LNCaP clone FGC (cell line): ENCODE results near the gene CD7.

Source experiments
- DNase-seq: peaks from one replicate; pipeline ENCODE4 v3.0.0-alpha.2; 2011; ENCODE audit warnings: low read depth
- H3K4me3 ChIP-seq: 2 replicates; pipeline ENCODE4 v1.5.1; 2011; ENCODE audit warnings: mild to moderate bottlenecking, low read depth, low read length, control low read depth
- TF ChIP-seq, protein P1 (sequence below): IDR thresholded peaks from 2 replicates; pipeline ENCODE4 v1.5.1; 2012; ENCODE audit warnings: mild to moderate bottlenecking; ENCODE audit not compliant: control insufficient read depth, insufficient read depth; ENCODE audit errors: extremely low read depth

The CD7 gene

DNA sequence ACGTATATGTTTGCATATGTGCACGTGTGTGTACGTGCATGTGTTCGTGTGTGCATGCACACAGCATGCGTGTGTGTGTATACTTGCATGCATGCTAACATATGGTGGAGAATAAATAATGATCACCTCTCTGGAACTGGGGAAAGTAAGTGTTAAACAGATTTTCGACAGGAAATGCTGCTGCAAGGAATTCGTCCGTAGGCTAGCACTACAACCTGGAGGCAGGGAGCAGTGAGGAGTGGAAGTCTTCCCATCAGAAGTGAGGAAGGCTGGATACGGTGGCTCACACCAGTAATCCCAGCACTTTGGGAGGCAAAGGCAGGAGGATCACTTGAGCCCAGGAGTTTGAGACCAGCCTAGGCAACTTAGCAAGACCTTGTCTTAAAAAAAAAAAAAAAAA lies 39.1 kb downstream of the CD7 start:
- TF ChIP-seq, protein P1, sequence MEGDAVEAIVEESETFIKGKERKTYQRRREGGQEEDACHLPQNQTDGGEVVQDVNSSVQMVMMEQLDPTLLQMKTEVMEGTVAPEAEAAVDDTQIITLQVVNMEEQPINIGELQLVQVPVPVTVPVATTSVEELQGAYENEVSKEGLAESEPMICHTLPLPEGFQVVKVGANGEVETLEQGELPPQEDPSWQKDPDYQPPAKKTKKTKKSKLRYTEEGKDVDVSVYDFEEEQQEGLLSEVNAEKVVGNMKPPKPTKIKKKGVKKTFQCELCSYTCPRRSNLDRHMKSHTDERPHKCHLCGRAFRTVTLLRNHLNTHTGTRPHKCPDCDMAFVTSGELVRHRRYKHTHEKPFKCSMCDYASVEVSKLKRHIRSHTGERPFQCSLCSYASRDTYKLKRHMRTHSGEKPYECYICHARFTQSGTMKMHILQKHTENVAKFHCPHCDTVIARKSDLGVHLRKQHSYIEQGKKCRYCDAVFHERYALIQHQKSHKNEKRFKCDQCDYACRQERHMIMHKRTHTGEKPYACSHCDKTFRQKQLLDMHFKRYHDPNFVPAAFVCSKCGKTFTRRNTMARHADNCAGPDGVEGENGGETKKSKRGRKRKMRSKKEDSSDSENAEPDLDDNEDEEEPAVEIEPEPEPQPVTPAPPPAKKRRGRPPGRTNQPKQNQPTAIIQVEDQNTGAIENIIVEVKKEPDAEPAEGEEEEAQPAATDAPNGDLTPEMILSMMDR: no peak
- no peak overlapping the region for H3K4me3 ChIP-seq
- no peak for DNase-seq

DNA sequence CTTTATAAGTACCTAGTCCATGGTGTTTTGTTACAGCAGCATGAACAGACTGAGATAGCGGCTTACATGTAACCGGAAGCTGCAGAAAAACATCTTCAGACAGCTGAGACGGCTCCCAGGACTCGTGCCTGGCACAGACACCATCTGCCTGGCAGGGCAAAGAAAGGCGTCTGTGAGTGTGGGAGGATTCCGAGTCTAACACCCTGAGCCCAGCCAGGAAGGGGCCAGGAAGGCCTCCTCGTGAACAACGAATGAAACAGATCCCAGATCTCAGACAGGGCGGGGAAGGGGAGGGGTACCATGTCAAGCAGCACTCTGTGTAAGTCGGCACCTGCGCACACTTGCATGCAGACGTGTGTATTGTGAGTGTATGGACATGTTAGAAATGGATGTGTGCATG lies 39.6 kb downstream of the CD7 start:
- TF ChIP-seq, protein P1: no peak
- DNase-seq: no peak
- no peak overlapping the region for H3K4me3 ChIP-seq

DNA sequence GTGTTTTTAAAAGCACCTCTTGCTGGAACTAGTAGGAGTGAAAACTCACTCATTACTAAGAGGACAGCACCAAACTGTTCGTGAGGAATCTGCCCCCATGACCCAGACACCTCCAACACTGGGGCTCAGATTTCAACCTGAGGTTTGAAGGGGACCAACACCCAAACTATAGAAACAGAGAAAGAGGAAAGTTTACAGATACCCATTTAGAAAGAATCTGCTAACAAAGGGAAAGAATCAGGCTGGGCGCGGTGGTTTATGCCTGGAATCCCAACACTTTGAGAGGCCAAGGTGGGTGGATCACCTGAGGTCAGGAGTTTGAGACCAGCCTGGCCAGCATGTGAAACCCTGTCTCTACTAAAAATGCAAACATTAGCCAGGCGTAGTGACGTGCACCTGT lies 40.5 kb downstream of the CD7 start:
- no peak for DNase-seq
- no peak overlapping the region for H3K4me3 ChIP-seq
- TF ChIP-seq, protein P1: no peak

DNA sequence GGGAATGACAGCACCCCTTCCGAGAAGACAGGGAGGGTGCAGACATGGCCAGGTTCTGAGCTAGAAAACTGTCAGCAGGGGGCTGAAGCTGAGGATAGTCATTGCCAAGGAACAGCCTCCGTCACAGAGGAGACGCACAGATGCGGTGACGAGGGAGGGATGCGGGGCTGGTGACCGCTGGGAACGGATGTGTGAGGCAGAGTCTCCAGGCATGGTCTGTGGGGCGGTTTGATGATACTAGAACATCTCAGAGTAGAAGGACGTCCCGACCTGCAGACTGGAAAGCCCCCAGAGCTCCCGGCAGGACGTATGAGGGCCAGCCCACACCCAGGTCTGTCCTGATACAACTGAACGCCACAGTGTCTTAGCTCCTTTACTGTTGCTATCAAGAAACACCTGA lies 42.1 kb downstream of the CD7 start:
- no peak overlapping the region for H3K4me3 ChIP-seq
- DNase-seq: no peak
- TF ChIP-seq, protein P1: no peak

DNA sequence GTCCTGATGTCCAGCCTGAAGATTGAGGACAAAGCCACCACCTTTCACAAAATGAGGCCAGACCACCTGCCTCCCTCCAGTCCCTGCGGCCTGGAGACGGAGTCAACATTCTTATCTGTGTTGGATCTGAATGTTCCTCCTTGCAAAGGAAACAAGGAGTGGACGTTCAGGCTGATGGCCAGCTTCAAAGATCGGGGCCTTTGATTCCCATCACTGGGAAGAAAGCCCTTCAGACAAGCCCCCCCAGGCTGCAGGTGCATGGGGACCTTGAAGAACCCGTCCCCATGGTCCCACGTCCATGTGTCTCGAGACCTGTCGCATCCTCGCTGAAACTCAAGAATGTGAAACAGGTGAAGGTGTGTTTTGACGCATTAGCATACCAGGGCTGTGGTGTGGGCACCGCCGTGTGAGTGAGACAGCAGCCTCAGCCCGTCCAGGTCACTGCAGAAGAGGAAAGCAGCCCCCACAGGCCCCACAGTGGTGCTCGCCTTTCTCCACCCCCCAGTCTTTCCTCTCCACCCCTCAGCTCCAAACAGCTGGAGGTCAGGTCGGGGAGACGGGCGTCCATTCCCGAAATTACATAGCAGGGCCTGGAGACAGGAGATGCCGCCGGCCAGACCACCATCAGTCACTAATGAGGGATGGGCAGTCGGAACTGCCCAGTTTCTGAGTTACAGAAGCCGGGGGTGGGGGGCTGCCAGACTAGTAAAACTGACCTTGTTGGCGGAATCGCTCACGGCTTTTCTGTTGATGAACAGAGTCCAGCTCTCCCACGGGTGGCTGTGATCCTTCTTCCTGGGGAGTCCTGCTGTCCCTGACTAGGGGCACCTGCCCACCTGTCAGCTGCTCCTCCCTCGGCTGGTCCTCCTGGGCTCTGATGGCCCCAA lies 43.0 kb downstream of the CD7 start:
- H3K4me3 ChIP-seq: peak overlapping the region; percentile 64
- TF ChIP-seq, protein P1: no peak
- DNase-seq: no peak

DNA sequence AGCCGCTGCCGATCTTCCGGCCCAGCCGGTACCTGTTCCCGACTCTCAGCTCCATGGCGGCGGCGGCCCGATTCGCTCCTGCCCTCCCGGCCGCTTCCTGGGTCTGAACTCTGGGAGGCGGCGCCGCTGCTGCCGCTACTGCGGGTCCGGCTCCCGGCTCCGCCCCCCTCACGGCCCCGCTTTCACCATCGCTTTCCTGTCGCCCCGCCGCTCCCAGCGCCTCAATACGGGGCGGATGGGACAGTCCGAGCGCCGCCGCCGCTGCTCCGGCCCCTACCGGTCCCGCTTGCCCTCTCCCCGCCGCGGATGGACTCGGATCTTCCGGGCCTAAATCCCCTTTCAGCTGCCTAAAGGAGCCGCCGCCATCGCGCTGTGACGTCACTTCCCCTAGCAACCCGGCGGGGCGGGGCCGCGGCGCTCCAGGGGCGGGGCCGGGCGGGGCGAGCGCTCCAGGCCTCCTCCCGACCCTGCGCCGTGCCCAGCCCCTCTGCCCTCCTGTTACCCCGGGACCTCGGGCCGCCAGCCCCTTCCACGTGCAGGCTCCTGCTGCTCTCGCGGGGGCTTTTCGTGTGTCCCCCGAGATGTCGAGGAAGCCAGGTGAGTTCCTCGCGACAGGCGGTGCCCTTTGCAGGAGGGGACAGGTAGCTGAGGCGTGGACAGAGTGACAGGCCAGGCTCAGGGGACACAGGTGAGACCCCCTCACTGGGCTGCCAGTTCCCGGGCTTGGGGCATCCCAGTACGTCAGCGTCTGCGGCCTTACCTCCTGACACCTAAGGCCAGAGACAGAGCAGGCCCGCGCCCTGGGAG lies 43.9 kb downstream of the CD7 start, which contains the start of gene CSNK1D:
Gene CSNK1D (minus strand): TSS at position 374 of the 807 bp plus-strand sequence. CDS start 319 bp downstream, at position 55.
- DNase-seq: no peak
- H3K4me3 ChIP-seq: peak within 1 kb of the TSS; percentile 64
- TF ChIP-seq, protein P1: no peak
